ENCODE data around the gene KRTAP10-7.

Gene KRTAP10-7

DNA sequence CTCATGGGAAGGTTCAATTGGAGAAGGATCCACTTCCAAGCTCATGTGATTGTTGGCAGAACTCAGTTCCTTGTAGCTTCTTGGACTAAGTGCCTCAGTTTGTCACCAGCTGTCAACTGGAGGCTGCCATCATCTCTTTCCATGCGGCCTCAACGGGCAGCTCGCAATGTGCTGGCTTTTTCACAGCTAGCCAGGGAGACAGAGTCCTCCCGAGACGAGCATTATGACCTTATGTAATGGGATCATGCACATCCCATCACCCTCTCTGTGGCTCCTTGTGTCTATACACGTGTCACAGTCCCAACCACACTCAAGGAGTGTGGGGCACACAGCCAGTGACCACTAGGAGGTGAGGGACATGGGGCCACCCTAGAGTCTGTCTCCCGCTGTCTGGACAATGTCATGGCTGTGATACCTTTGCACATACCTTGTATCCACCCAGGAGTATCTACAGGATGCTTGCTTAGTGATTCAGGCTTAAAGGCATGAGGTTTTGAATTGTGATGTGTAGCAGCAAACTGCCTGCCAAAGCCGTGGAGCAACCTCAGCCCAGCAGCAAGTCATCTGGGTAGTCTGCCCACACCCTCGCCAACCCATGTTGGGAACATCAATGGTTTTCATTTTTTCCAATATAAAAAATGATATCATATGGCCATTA lies 4.2 kb upstream of the KRTAP10-7 start:
- TF ChIP-seq ZFX (IDR thresholded peaks at IDR 0.05): no peak
- TF ChIP-seq, protein P1, sequence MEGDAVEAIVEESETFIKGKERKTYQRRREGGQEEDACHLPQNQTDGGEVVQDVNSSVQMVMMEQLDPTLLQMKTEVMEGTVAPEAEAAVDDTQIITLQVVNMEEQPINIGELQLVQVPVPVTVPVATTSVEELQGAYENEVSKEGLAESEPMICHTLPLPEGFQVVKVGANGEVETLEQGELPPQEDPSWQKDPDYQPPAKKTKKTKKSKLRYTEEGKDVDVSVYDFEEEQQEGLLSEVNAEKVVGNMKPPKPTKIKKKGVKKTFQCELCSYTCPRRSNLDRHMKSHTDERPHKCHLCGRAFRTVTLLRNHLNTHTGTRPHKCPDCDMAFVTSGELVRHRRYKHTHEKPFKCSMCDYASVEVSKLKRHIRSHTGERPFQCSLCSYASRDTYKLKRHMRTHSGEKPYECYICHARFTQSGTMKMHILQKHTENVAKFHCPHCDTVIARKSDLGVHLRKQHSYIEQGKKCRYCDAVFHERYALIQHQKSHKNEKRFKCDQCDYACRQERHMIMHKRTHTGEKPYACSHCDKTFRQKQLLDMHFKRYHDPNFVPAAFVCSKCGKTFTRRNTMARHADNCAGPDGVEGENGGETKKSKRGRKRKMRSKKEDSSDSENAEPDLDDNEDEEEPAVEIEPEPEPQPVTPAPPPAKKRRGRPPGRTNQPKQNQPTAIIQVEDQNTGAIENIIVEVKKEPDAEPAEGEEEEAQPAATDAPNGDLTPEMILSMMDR (conservative IDR thresholded peaks at IDR 0.05): no peak
- H3K27ac ChIP-seq: no peak overlapping the region

DNA sequence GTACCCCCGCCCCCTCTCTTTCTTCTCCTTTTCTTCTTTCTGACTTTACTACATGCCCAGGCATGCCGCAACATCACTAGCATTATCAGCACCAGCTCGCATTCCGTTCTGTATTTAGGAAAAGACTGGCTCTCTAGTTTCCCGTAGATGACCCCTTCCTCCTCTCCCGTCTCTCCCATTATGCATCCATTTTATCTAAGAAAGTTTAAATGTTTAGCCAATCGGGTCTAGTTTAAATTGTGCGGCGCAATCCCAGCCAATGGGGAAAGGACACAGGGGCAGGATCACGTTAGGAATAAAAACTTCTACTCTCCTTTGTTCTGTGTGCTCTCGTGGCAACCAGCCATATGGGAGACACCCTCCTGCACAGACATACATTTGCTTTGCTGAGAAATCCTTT lies 2.3 kb upstream of the KRTAP10-7 start:
- H3K27ac ChIP-seq: no peak overlapping the region
- TF ChIP-seq, protein P1 (conservative IDR thresholded peaks at IDR 0.05): no peak
- TF ChIP-seq ZFX (IDR thresholded peaks at IDR 0.05): no peak

DNA sequence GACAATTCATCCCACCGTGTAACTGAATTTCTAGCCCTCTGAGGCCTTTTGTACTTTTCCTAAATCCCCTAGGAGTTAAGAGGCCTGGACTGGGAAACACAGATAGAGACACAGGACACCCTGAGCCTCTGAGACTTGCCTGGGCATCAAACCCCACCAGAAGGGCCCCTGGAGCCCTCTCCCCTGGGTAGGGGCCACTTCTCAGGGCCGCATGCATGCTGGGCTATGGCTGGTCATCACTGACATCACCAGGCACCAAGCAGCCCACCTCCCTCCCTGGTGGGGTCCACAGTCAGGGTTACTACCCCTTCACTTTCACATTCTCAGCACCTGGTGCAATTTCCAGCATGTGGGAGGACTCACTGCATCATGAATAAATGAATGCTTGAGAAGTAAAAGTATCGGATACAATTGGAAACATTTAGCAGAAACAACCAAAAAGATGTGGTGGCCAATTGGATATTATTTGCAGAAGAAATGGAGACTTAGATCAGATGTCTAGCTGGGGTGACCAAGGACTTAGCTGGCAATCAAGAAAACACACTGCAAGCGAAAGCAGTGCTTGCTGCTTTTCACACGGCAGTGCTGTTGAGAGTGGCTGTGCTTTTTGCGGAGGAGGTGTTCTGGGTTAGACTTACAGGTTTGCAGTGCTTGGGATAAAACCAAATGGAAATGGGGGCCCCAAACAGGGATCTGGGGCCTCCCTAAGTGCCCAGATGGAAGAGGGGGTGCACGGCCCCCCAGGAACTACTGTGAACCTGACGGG lies 950 bp upstream of the KRTAP10-7 start:
- TF ChIP-seq, protein P1 (conservative IDR thresholded peaks at IDR 0.05): no peak
- TF ChIP-seq ZFX (IDR thresholded peaks at IDR 0.05): no peak
- H3K27ac ChIP-seq: no peak overlapping the region; the same call in 1 of the 2 replicates

DNA sequence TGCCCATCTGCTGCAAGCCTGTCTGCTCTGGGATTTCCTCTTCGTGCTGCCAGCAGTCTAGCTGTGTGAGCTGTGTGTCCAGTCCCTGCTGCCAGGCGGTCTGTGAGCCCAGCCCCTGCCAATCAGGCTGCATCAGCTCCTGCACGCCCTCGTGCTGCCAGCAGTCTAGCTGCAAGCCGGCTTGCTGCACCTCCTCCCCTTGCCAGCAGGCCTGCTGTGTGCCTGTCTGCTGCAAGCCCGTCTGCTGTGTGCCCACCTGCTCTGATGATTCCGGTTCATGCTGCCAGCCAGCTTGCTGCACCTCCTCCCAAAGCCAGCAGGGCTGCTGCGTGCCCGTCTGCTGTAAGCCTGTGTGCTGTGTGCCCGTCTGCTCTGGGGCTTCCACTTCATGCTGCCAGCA lies 694 bp downstream of the KRTAP10-7 start:
- peak overlapping the region; percentile 57 for H3K27ac ChIP-seq
- TF ChIP-seq, protein P1 (conservative IDR thresholded peaks at IDR 0.05): peak; percentile 45

DNA sequence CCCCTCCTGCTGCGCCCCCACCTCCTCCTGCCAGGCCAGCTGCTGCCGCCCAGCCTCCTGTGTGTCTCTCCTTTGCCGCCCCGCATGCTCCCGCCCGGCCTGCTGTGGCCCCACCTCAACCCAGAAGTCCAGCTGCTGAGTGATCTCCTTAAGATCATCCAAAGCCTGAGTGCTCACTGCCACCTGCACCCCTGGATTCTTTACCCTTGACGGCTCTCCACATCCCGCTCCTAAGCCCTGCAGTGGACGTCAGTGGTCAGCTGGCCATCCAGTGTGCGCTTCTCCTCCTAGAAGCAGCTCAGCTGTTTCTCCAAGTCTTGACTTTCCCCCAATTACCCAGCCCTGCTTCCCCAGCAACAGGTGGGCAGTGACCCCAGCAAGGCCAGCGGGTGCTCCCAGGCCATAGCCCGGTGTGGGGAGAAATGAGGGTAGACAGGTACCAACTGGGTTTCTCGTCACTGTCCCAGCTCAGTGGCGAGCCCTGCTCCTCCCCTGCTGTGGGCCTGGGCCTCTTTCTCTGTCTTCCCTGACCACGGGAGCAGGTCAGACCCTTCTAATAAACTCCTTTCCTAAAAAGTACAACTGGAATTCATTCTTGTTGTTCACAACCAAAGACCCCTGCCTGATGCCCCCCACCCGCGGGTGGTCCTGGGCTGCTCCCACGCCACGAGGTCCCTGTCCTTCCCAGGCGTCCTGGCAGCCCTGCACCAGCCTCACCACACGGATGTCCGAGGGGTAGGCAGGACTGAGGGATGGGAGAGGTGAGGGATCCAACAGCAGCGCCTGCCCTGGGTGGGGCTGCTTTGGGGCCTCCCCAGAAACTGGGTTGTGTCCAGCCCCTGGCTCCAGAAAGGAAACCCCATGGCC lies 1.4 kb downstream of the KRTAP10-7 start:
- H3K27ac ChIP-seq: peak overlapping the region; percentile 57
- no peak for TF ChIP-seq ZFX (IDR thresholded peaks at IDR 0.05)
- TF ChIP-seq, protein P1 (conservative IDR thresholded peaks at IDR 0.05): no peak

DNA sequence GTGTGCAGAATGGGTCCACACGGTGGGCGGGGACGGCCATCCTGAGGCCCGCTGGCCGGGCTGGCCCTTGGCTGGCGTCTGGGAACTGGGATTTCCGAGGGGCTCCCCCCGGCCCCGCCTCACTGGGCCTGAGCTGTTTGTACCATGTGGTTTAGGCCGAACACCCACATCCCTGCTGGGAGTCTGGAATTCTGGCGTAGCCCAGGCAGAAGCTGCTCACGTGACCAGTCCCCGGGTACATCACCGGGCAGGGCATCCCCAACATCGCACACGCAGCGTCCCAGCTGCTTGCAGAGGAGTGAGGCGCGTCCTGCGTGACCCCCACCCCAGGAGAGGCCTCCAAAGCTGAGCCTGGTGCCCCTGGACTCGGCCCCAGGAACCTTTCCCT lies 2.1 kb downstream of the KRTAP10-7 start:
- H3K27ac ChIP-seq: no peak overlapping the region
- TF ChIP-seq, protein P1 (conservative IDR thresholded peaks at IDR 0.05): no peak
- no peak for TF ChIP-seq ZFX (IDR thresholded peaks at IDR 0.05)
